Measurements from ENCODE around the gene DLX5.

The DLX5 gene

GRCh38 chr7:97018126-97018601, 6.5 kb downstream of the DLX5 start:
- peak; percentile 52 for DNase-seq

GRCh38 chr7:97017192-97018125, 7.2 kb downstream of the DLX5 start:
- DNase-seq = no peak

GRCh38 chr7:97016381-97017191, 8.0 kb downstream of the DLX5 start:
- peak; percentile 56 for DNase-seq

- no peak for DNase-seq
These were observed 8.8 kb downstream of the DLX5 start for GRCh38 chr7:97015756-97016380.

- peak; percentile 5 for DNase-seq
These were observed 9.4 kb downstream of the DLX5 start for GRCh38 chr7:97015279-97015678.

GRCh38 chr7:97014145-97014750, 10.4 kb downstream of the DLX5 start:
- peak; percentile 24 for DNase-seq

- DNase-seq = no peak
These were observed 10.8 kb downstream of the DLX5 start for GRCh38 chr7:97013845-97014134.

GRCh38 chr7:97013134-97013844, 11.3 kb downstream of the DLX5 start:
- peak; percentile 31 for DNase-seq

GRCh38 chr7:97012365-97013133, 12.1 kb downstream of the DLX5 start:
- DNase-seq = peak; percentile 19

GRCh38 chr7:97011536-97012364, 12.9 kb downstream of the DLX5 start:
- peak; percentile 18 for DNase-seq

GRCh38 chr7:97011104-97011503, 13.5 kb downstream of the DLX5 start:
- DNase-seq = no peak

- peak; percentile 6 for DNase-seq
These were observed 14.6 kb downstream of the DLX5 start for GRCh38 chr7:97009753-97010732.

GRCh38 chr7:97008275-97008917, 16.2 kb downstream of the DLX5 start:
- DNase-seq = no peak

GRCh38 chr7:97007583-97007861, 17.1 kb downstream of the DLX5 start:
- DNase-seq = no peak

GRCh38 chr7:97006816-97007582, 17.6 kb downstream of the DLX5 start:
- peak; percentile 66 for DNase-seq

GRCh38 chr7:97006055-97006815, 18.4 kb downstream of the DLX5 start:
- peak; percentile 83 for DNase-seq
